Activated naive CD4-positive, alpha-beta T cell (primary cell): ENCODE results near the gene IGFN1.
"Not testable (repeated sequence)": the region's sequence is repeated elsewhere in the genome, so short reads cannot be mapped to it uniquely, and the experiment has no call there.

ENCODE experiments used
- DNase-seq, 4 experiments: peaks; one replicate each; lab custom pipeline; 2025; lab: John Stamatoyannopoulos, UW

IGFN1 gene

DNA sequence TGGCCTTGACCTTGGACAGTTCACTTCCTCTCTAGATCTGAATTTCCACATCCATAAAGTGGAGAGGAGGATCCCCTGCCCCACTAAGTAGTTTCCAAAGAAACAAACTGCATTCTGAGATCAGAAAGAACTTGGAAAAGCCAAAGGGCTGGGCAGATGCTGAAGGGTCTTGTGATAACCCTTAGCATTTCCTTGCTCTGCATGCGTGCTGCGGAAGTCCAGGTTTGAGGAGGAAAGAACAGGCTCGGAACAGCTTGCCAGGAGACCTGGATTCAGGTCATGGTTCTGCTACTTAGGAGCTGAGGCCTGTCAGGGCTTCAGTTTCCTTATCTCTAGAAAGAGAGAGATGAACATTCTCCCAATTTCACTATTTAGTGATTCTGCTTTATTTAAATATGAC lies 27.2 kb downstream of the IGFN1 start:
- no peak for DNase-seq

DNA sequence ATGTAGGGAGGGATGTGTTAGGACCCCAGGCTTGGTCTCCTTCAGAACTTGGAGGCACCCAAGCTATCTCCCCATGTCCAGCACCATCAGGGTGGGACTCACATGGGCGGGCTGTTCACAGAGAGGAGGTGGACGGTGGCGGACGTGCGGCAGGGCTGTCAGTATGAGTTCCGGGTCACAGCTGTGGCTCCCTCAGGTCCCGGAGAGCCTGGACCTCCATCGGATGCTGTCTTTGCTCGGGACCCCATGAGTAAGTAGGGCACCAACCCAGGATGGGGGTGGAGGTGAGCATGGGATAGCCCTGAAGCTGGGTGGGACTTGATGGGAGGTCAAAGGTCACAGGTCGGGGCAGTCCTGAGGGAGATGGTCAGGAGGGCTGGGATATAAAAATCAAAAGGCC lies 27.8 kb downstream of the IGFN1 start:
- no peak for DNase-seq

- no peak for DNase-seq
Measured at GRCh38 chr1:201219481-201220387, 29.1 kb downstream of the IGFN1 start.

GRCh38 chr1:201220388-201220715 lies 29.7 kb downstream of the IGFN1 start:
- no peak for DNase-seq

DNA sequence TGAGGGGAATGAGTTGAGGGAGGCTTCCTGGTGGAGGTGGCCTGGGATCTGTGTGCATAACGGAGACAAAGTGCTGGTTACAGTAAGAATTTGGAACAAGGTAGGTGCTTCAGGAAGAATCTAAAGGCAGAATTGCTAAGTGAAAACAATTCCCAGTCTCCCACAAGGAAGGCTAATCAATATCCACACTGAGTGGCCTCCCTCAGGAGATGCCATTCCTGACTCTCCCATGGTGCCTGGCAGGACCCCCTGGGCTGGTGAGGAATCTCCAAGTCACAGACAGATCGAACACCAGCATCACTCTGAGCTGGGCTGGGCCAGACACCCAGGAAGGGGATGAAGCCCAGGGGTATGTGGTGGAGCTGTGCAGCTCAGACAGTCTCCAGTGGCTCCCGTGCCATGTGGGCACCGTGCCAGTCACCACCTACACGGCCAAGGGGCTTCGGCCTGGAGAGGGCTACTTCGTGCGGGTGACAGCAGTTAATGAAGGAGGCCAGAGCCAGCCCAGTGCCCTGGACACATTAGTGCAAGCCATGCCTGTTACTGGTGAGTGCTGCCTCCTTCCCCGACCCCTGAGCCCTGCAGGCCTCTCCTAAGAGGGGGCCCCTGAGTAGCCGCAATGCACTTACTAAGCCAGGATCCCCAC lies 30.7 kb downstream of the IGFN1 start:
- no peak for DNase-seq

DNA sequence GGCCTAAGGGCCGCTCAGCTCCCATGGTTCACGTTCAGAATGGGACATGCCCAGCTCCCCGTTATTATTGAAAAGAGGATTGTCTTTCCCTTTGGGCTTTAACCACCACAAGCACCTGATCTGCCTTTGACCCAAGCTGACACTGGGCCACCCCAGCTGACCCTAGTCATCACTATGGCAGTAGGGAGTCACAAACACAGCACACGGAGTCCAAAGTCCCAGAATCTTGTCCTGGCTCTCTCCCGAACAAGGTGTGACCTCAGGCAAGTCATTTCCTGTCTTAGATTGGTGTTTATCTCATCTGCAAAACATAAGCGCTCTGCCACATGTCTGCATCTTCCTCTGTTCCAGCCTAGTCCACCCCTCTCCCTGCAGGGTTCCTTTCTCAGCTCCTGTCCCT lies 31.5 kb downstream of the IGFN1 start:
- DNase-seq: no peak

DNA sequence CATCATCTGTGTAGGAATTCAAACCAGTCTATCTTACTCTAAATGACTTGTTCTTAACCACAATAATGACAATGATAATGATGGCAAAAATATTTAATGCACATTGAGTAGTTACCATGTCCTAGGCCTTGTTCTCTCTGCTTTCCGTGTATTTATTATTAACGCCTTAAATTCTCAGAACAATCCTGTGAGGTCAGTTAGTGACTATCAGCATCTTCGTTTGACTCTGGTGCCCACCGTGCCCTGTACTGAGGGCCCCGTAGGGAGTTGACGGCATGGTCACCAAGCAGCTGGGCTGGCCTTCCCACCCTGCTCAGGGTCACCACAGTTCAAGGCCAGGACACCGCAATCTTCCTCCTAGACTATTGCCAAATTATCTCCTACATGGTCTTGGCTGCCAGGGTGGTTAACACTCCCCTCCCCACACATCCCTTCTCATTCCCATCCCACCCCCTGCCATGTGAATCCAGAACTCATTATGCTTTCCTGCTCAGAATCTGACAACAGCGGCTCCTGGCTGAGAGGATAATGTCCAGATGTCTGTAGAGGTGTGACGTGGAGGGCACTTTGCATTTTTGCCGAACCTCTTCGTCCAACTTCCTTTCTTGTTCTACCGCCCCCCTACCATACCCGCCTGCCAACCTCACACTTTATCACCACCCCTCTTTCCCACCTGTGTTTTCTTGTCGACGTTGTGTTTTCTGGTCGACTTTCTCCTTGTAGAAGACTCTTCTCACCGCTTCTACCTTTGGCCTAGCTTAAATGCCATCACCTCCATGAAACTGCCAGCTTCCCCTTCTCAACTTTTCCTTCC lies 33.4 kb downstream of the IGFN1 start:
- no peak for DNase-seq

- no peak for DNase-seq
Measured at GRCh38 chr1:201224666-201225370, 34.2 kb downstream of the IGFN1 start.

- DNase-seq: no peak
Measured at GRCh38 chr1:201226178-201226514, 35.5 kb downstream of the IGFN1 start.

- DNase-seq: no peak
Measured at GRCh38 chr1:201226859-201227488, 36.4 kb downstream of the IGFN1 start.

DNA sequence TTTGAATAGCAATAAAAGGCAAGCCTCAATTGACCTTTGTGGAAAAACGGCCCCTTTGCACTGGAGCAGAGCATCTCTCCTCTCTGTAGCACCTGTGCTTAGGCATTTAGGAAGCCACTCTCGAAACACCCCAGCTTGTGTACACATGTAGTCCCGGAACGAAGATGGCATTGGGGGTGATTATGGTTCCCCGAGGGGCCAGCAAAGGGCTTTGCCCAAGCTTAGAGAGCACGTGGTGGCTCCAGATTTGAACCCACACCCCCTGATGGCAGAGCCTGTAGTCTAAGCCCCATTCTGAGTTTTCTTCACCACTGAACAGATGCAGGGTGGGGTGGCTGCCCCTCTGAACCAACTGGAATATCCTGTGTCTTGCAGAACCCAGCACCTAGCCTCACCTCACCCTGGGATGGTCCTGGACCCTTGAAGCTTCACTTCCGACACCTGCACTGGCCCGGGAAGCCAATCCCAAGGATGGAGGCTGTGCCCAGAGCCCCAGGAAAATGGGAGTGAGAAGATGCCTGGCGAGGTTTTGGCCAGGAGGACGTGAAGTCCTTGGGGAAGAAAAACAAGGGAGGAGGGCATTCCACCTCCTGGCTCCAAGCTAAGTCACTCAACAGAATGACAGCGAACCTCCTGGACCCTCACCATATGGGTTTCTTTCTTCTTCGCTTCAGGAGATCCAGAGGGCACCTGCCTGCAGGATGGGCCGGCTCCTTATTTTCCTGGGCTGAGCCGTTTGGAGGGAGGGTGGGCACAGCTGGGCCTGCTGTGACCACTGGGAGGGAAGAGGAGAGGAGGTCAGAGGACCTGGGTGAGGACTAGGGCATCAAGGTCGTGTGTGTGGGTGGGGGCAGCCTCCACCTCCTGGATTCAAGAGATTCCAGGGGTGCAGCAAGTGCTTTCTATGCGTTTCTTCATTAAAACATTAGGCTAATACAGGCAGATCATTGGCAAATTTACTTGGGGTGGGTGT lies 37.7 kb downstream of the IGFN1 start:
- DNase-seq: no peak

GRCh38 chr1:201229095-201229494 lies 38.5 kb downstream of the IGFN1 start:
- no peak for DNase-seq

- no peak for DNase-seq
Measured at GRCh38 chr1:201229771-201230635, 39.4 kb downstream of the IGFN1 start.

DNA sequence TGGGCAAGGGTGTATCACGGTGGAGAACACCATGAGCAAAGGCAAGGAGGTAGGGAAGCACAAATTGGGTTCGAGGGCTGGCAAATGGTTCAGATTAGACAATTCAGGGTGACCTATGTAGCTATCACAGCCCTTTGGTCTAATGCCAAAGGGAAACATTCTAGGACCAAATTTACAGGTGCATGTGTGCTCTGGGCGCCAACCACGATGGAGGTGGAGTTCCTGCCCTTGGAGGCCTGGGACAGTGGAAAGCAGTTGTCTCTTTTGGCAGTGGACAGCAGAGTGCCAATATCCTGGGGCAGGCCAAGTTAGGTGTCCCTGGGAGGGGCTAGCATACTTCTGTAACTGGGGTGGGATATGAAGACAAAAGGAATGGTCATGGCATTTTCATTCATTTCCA lies 40.1 kb downstream of the IGFN1 start:
- no peak for DNase-seq

DNA sequence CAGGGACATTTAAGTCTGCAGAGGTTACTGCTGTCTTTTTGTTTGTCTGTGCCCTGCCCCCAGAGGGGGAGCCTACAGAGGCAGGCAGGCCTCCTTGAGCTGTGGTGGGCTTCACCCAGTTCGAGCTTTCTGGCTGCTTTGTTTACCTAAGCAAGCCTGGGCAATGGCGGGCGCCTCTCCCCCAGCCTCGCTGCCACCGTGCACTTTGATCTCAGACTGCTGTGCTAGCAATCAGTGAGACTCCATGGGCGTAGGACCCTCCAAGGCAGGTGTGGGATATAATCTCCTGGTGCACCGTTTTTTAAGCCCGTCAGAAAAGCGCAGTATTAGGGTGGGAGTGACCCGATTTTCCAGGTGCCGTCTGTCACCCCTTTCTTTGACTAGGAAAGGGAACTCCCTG lies 49.0 kb downstream of the IGFN1 start:
- not testable (repeated sequence) for DNase-seq

- no peak for DNase-seq
Measured at GRCh38 chr1:201240171-201240570, 49.5 kb downstream of the IGFN1 start.

DNA sequence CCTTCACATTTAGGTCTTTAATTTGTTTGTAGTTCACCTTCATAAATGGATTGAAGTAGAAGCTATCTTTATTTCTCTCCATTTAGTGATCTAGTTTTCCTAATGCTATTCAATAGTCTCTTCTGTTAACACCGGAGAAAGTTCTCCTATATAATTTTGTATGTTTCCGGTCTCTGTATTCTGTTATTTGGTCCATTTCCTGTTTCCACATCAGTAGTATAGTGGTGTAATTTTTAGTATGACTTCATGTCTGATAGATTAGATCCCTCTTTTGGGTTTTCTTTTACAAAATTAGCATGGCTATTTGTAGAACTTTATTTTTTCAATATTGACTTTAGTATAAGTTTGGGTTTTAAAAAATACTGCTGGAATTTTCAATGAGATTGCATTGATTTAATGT lies 51.1 kb downstream of the IGFN1 start:
- DNase-seq: no peak

GRCh38 chr1:201245082-201245481 lies 54.5 kb downstream of the IGFN1 start:
- no peak for DNase-seq

DNA sequence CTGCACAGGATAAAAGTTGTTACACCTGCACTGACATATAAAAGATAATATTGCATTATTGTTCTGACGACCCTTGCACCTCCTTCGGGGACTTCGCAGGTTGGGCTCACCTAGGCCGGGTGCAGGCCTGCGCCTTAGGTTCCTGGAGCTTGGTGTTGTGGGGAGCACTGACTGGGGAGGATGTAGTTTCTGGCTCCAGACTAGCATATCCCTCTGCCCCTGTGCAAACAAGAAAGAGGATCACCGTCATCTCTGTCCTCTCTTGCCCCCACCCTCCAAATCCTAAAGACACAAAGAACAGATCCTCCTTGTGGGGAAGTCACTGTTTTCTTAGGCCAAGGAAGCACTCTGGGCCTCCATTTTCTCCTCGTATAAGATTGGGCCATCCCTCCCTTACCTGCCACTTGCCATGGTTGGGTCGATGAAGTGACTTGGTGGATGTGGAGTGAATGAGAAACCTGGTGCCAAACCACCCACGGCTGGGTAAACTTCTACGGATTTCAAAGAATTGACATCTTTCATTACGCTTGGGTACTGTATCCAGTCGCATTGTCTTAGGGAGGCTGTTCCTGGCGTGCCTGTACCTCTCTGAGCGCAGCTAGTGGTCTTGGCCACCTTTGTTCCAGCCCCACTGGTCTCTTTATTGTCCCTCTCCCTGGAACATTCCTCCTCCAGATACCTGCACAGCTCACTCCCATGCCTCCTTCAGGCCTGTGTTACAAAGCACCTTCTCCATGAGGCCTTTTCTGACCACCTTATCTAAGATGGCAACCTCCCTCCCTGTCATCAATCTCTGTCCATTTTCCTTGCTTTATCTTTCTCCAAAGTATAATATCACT lies 58.3 kb downstream of the IGFN1 start:
- DNase-seq: no peak
